ENCODE results near the gene NKX6-2. TPM values are rescaled to one million over a fixed set of nuclear protein-coding genes. Genes with fewer than 3 reads are reported as not detected.

NKX6-2 gene
- total and polyA plus RNA-seq, 10 of the 15 experiments (the other 5 are each of a cell fraction or from before 2014, with no cell fraction given) = 0.45 to 1.8 TPM; not detected in 8

DNA sequence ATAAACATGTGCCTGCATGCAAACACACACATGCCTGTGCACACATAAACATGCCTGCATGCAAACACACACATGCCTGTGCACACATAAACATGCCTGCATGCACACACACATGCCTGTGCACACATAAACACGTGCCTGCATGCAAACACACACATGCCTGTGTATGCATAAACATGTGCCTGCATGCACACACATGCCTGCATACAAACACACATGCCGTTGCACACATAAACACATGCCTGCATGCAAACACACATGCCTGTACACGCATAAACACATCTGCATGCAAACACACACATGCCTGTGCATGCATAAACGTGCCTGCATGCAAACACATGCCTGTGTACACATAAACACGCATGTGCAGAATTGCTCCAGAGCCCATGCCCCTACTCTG, 22.4 kb downstream of the NKX6-2 start:
- no peak overlapping the region for H2AFZ ChIP-seq (ENCODE audit: control insufficient read depth, low read depth, low read length)
- H3K79me2 ChIP-seq (ENCODE audit: control insufficient read depth, insufficient read depth, low read length) = no peaks in the 10 kb centered on the region
- H3K4me2 ChIP-seq (ENCODE audit: control insufficient read depth, insufficient read depth) = no peak overlapping the region
- no peaks in the 10 kb centered on the region; the same call in 2 of the 3 replicates for H3K9me3 ChIP-seq (replicated peaks; ENCODE audit: control insufficient read depth, insufficient read depth, low read length)
- H3K9ac ChIP-seq (ENCODE audit: control insufficient read depth, insufficient read depth, low read length) = no peak overlapping the region
- 61% methylated on average over 5 of the region's 5 CpGs for WGBS (ENCODE audit: insufficient coverage, insufficient replicate concordance, low lambda C conversion rate, missing lambda C conversion rate)
- RAD21 ChIA-PET (ENCODE audit: unreplicated experiment) = no interaction called here
- ATAC-seq (no peak), DNase-seq (ENCODE audit: low read depth, low spot score) (no peak), FAIRE-seq (no peak)
- CTCF ChIA-PET = interaction anchor here (0.6 kb wide), 1 partner anchor 537 kb away, joined by 3 read pairs; no protein-coding TSS in a partner anchor
- intact Hi-C loops (cut with micrococcal nuclease; ENCODE audit: unreplicated experiment) (no loop called here), in situ Hi-C loops (cut with MboI) (no loop called here)
- no peaks in the 10 kb centered on the region for H3K4me1 ChIP-seq (ENCODE audit: control insufficient read depth, insufficient read depth, low read length)
- BruUV-seq (replicated peaks) = no TSS peak
- no peak overlapping the region for H3K27ac ChIP-seq (ENCODE audit: control insufficient read depth, insufficient read depth)
- POLR2A ChIA-PET = no interaction called here
- H3K36me3 ChIP-seq (ENCODE audit: control insufficient read depth in 2 of 2, insufficient read depth in 2 of 2, low read length in 1 of 2) = no peaks in the 10 kb centered on the region
- TF ChIP-seq POU2F2 (IDR thresholded peaks at IDR 0.05; ENCODE audit: borderline replicate concordance, low read depth, low read length) (no peak), SMARCA5 (IDR thresholded peaks at IDR 0.05) (no peak), BHLHE40 (IDR thresholded peaks at IDR 0.05; ENCODE audit: borderline replicate concordance in 1 of 2, low read depth in 2 of 2, low read length in 1 of 2) (no peak), CBFB (IDR thresholded peaks at IDR 0.05; ENCODE audit: low read depth) (no peak), TCF3 (IDR thresholded peaks at IDR 0.05; ENCODE audit: borderline replicate concordance, insufficient read depth, low read depth, low read length) (no peak), RFX5 (IDR thresholded peaks at IDR 0.05; ENCODE audit: low read depth, low read length) (no peak), HDGF (IDR thresholded peaks at IDR 0.05) (no peak), BCL11A (IDR thresholded peaks at IDR 0.05; ENCODE audit: low read depth, low read length) (no peak), KAT2A (conservative IDR thresholded peaks at IDR 0.05; ENCODE audit: control insufficient read depth, low read depth, low read length) (no peak)
- TF ChIP-seq, protein P1, sequence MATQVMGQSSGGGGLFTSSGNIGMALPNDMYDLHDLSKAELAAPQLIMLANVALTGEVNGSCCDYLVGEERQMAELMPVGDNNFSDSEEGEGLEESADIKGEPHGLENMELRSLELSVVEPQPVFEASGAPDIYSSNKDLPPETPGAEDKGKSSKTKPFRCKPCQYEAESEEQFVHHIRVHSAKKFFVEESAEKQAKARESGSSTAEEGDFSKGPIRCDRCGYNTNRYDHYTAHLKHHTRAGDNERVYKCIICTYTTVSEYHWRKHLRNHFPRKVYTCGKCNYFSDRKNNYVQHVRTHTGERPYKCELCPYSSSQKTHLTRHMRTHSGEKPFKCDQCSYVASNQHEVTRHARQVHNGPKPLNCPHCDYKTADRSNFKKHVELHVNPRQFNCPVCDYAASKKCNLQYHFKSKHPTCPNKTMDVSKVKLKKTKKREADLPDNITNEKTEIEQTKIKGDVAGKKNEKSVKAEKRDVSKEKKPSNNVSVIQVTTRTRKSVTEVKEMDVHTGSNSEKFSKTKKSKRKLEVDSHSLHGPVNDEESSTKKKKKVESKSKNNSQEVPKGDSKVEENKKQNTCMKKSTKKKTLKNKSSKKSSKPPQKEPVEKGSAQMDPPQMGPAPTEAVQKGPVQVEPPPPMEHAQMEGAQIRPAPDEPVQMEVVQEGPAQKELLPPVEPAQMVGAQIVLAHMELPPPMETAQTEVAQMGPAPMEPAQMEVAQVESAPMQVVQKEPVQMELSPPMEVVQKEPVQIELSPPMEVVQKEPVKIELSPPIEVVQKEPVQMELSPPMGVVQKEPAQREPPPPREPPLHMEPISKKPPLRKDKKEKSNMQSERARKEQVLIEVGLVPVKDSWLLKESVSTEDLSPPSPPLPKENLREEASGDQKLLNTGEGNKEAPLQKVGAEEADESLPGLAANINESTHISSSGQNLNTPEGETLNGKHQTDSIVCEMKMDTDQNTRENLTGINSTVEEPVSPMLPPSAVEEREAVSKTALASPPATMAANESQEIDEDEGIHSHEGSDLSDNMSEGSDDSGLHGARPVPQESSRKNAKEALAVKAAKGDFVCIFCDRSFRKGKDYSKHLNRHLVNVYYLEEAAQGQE (IDR thresholded peaks at IDR 0.05; ENCODE audit: low read depth, low read length) = no peak
- SMC1A ChIA-PET (ENCODE audit: uncharacterized antibody, unreplicated experiment) = no interaction called here
- no peaks in the 10 kb centered on the region for H3K27me3 ChIP-seq (replicated peaks in 1 of 2; ENCODE audit: control insufficient read depth in 2 of 2, insufficient read depth in 2 of 2, low read length in 1 of 2)
- H3K4me3 ChIP-seq = no peak overlapping the region
- no peaks in the 10 kb centered on the region for H4K20me1 ChIP-seq (ENCODE audit: control insufficient read depth, insufficient read depth)

Measured in GM12878 (cell line).